ENCODE measurements around the gene ABCA4. TPM values are rescaled to one million over a fixed set of nuclear protein-coding genes. Genes with fewer than 3 reads are reported as not detected.

ABCA4 gene
- total and polyA plus RNA-seq, 2 donors (not counting 3 experiments of a cell fraction or from before 2014, with no cell fraction given), result 2.3 to 4.9 TPM

- Histone ChIP-seq H3K4me2 (ENCODE audit: insufficient read depth, low read length) (no peak overlapping the region), H3K4me1 (ENCODE audit: control insufficient read depth, extremely low read depth, insufficient read depth, low read length) (no peaks in the 10 kb centered on the region), H3K9me1 (replicated peaks; ENCODE audit: control insufficient read depth, extremely low read depth, insufficient read depth, low read length) (no peaks in the 10 kb centered on the region), H3K27me3 (ENCODE audit: control insufficient read depth in 2 of 2, insufficient read depth in 2 of 2, low read length in 2 of 2) (peaks cover 15 to 29% of the 10 kb centered on the region in 2 experiments), H4K20me1 (replicated peaks; ENCODE audit: control insufficient read depth, extremely low read depth, insufficient read depth, low read length) (no peaks in the 10 kb centered on the region), H2AFZ (ENCODE audit: low read depth, low read length) (no peak overlapping the region), H3K36me3 (ENCODE audit: control insufficient read depth in 2 of 2, extremely low read depth in 1 of 2, insufficient read depth in 2 of 2, low read length in 2 of 2) (no peaks in the 10 kb centered on the region), H3K9ac (replicated peaks; ENCODE audit: extremely low read depth, insufficient read depth, low read length) (no peak overlapping the region), H3K79me2 (ENCODE audit: control insufficient read depth, insufficient read depth, low read length) (no peaks in the 10 kb centered on the region), H3K9me3 (replicated peaks; ENCODE audit: control insufficient read depth, insufficient read depth, low read length) (no peaks in the 10 kb centered on the region), H3K4me3 (replicated peaks in 1 of 3; ENCODE audit: insufficient read depth in 1 of 3, low read depth in 1 of 3, low read length in 3 of 3) (no peak overlapping the region), H3K27ac (ENCODE audit: insufficient read depth, low read depth, low read length) (no peak overlapping the region)
- FAIRE-seq (no peak), DNase-seq (ENCODE audit: low read depth, low spot score) (no peak)
- CTCF ChIA-PET, result interaction anchor here (0.6 to 0.8 kb wide), 2 partner anchors 10 to 83 kb away, joined by 3 read pairs; no protein-coding TSS in a partner anchor
- dilution Hi-C loops (cut with MboI; ENCODE audit: extremely low pct_ligation_motif_present, low sequenced_read_pairs) (no loop called here), intact Hi-C loops (cut with micrococcal nuclease) (no loop called here)
- no TSS peak for BruUV-seq (replicated peaks)
- POLR2A ChIA-PET, result no interaction called here
- TF ChIP-seq EZH2 (IDR thresholded peaks at IDR 0.05; ENCODE audit: borderline replicate concordance, low read depth, low read length, severe bottlenecking) (no peak), POLR2A (IDR thresholded peaks at IDR 0.05; ENCODE audit: low read depth, low read length) (no peak), GATA2 (IDR thresholded peaks at IDR 0.05; ENCODE audit: insufficient read depth, insufficient read length, low read depth, low read length) (no peak)
Measured at GRCh38 chr1:93992954-93993353, 128.0 kb downstream of the ABCA4 start.

- no peaks in the 10 kb centered on the region for H3K79me2 ChIP-seq (ENCODE audit: control insufficient read depth, insufficient read depth, low read length)
- no peaks in the 10 kb centered on the region for H4K20me1 ChIP-seq (replicated peaks; ENCODE audit: control insufficient read depth, extremely low read depth, insufficient read depth, low read length)
- no peaks in the 10 kb centered on the region for H3K4me1 ChIP-seq (ENCODE audit: control insufficient read depth, extremely low read depth, insufficient read depth, low read length)
- FAIRE-seq (no peak), DNase-seq (ENCODE audit: low read depth, low spot score) (no peak)
- H3K27ac ChIP-seq (ENCODE audit: insufficient read depth, low read depth, low read length), result no peak overlapping the region
- H3K4me2 ChIP-seq (ENCODE audit: insufficient read depth, low read length), result no peak overlapping the region
- H3K4me3 ChIP-seq (replicated peaks in 1 of 3; ENCODE audit: insufficient read depth in 1 of 3, low read depth in 1 of 3, low read length in 3 of 3), result no peak overlapping the region
- dilution Hi-C loops (cut with MboI; ENCODE audit: extremely low pct_ligation_motif_present, low sequenced_read_pairs), result no loop called here
- TF ChIP-seq CTCF (IDR thresholded peaks at IDR 0.05; ENCODE audit: extremely low read depth in 1 of 2, insufficient read depth in 1 of 2, low read depth in 1 of 2, low read length in 2 of 2) (no peak), EZH2 (IDR thresholded peaks at IDR 0.05; ENCODE audit: borderline replicate concordance, low read depth, low read length, severe bottlenecking) (no peak), POLR2A (IDR thresholded peaks at IDR 0.05; ENCODE audit: low read depth, low read length) (no peak), FOS (IDR thresholded peaks at IDR 0.05; ENCODE audit: borderline replicate concordance, insufficient read depth, low read length) (no peak), GATA2 (IDR thresholded peaks at IDR 0.05; ENCODE audit: insufficient read depth, insufficient read length, low read depth, low read length) (no peak), MAX (IDR thresholded peaks at IDR 0.05; ENCODE audit: insufficient read depth, insufficient read length) (no peak), POLR2AphosphoS5 (IDR thresholded peaks at IDR 0.05; ENCODE audit: insufficient read depth, low read depth, low read length) (no peak), JUN (IDR thresholded peaks at IDR 0.05; ENCODE audit: borderline replicate concordance, insufficient read depth, insufficient read length, low read depth) (no peak), MYC (IDR thresholded peaks at IDR 0.05; ENCODE audit: low read depth, low read length) (no peak)
- no peaks in the 10 kb centered on the region for H3K36me3 ChIP-seq (ENCODE audit: control insufficient read depth in 2 of 2, extremely low read depth in 1 of 2, insufficient read depth in 2 of 2, low read length in 2 of 2)
- no peaks in the 10 kb centered on the region for H3K9me1 ChIP-seq (replicated peaks; ENCODE audit: control insufficient read depth, extremely low read depth, insufficient read depth, low read length)
- CTCF ChIA-PET, result no interaction called here
- H3K9me3 ChIP-seq (replicated peaks; ENCODE audit: control insufficient read depth, insufficient read depth, low read length), result no peaks in the 10 kb centered on the region
- peaks cover 15 to 28% of the 10 kb centered on the region in 2 experiments for H3K27me3 ChIP-seq (ENCODE audit: control insufficient read depth in 2 of 2, insufficient read depth in 2 of 2, low read length in 2 of 2)
- BruUV-seq (replicated peaks), result no TSS peak
- H2AFZ ChIP-seq (ENCODE audit: low read depth, low read length), result no peak overlapping the region
- H3K9ac ChIP-seq (replicated peaks; ENCODE audit: extremely low read depth, insufficient read depth, low read length), result no peak overlapping the region
- POLR2A ChIA-PET, result no interaction called here
- intact Hi-C loops (cut with micrococcal nuclease), result no loop called here
Measured at GRCh38 chr1:93992190-93992589, 128.8 kb downstream of the ABCA4 start.

Data from endothelial cell of umbilical vein (primary cell).